K562 (cell line): ENCODE results near the gene KLHL35. TPM values are rescaled to one million over a fixed set of nuclear protein-coding genes. Genes with fewer than 3 reads are reported as not detected.

Experiments
- ASH1L ChIP-seq: fragments of 450-650 bp; IDR thresholded peaks from 2 replicates; pipeline ENCODE4 v1.6.1; 2018; ENCODE audit warnings: borderline replicate concordance, mild to moderate bottlenecking, low read depth; ENCODE audit not compliant: partially characterized antibody
- IRF2 ChIP-seq: sonication (generic); formaldehyde crosslinking; IDR thresholded peaks from 2 replicates; pipeline ENCODE4 v1.8.1; 2022; ENCODE audit warnings: mild to moderate bottlenecking, missing genetic modification reagents
- MBD2 ChIP-seq: sonication (generic); IDR thresholded peaks from 2 replicates; pipeline ENCODE4 v1.6.1; 2016; ENCODE audit warnings: low read depth, borderline replicate concordance
- NCOA4 ChIP-seq: fragments of 450-650 bp; IDR thresholded peaks from 2 replicates; pipeline ENCODE4 v1.6.1; 2018; ENCODE audit warnings: mild to moderate bottlenecking; ENCODE audit not compliant: partially characterized antibody
- NRF1 ChIP-seq, 2 experiments: fragments of 450-650 bp; IDR thresholded peaks in 1 of 2; conservative IDR thresholded peaks in 1 of 2; 2 replicates each; pipeline ENCODE4 v1.6.1; 2014; ENCODE audit warnings: mild to moderate bottlenecking in 2 of 2
- RNF219 ChIP-seq: fragments of 250-450 bp; sonication (Bioruptor Pico); IDR thresholded peaks from 2 replicates; pipeline ENCODE4 v1.5.0; 2022; ENCODE audit warnings: mild to moderate bottlenecking
- SAFB2 ChIP-seq: fragments of 200-400 bp; formaldehyde crosslinking; IDR thresholded peaks from 2 replicates; pipeline ENCODE4 v1.6.1; 2018; ENCODE audit warnings: borderline replicate concordance, low read length, low read depth, moderate library complexity; ENCODE audit not compliant: severe bottlenecking
- SMAD2 ChIP-seq: fragments of 150-350 bp; IDR thresholded peaks from 2 replicates; pipeline ENCODE4 v1.6.1; 2014; ENCODE audit warnings: low read depth, mild to moderate bottlenecking, low read length
- SUPT5H ChIP-seq: fragments of 450-650 bp; IDR thresholded peaks from 2 replicates; pipeline ENCODE4 v1.6.1; 2016
- TGIF2 ChIP-seq: sonication (generic); formaldehyde crosslinking; IDR thresholded peaks from 2 replicates; pipeline ENCODE4 v1.8.1; 2022; ENCODE audit warnings: mild to moderate bottlenecking, missing genetic modification reagents, moderate library complexity
- THRAP3 ChIP-seq: fragments of 450-650 bp; IDR thresholded peaks from 2 replicates; pipeline ENCODE4 v1.6.1; 2016; ENCODE audit warnings: mild to moderate bottlenecking, inconsistent platforms, borderline replicate concordance
- WHSC1 ChIP-seq: IDR thresholded peaks from one replicate; pipeline ENCODE4 v1.6.1; 2012; ENCODE audit warnings: low read length, control low read depth, inconsistent platforms
- ZNF280A ChIP-seq: fragments of 450-650 bp; IDR thresholded peaks from 2 replicates; pipeline ENCODE4 v1.6.1; 2018; ENCODE audit warnings: mild to moderate bottlenecking, low read depth; ENCODE audit not compliant: partially characterized antibody
- ZNF584 ChIP-seq: fragments of 200-800 bp; sonication (Bioruptor generic); IDR thresholded peaks from 2 replicates; pipeline ENCODE4 v1.6.1; 2016; ENCODE audit warnings: low read depth, mild to moderate bottlenecking, missing genetic modification characterization, missing compliant biosample characterization
- ZNF785 ChIP-seq: fragments of 250-450 bp; sonication (Bioruptor Pico); IDR thresholded peaks from 2 replicates; pipeline ENCODE4 v1.4.0; 2020; ENCODE audit warnings: mild to moderate bottlenecking
- polyA plus RNA-seq, 8 experiments: library from polyadenylated mRNA; depleted of rRNA in 4 of 8; stranded (reverse) in 5 of 8; unstranded in 3 of 8; fragments of >200 nt; fragmentation: Nextera tagmentation in 2 of 8; fragmentation: Illumina TruSeq in 1 of 8; extraction: Ambion mirVana in 2 of 8; extraction: Trizol in 1 of 8; gene quantifications; 2 replicates each; pipeline versions ENCODE4 v1.2.1 to v1.2.3, GENCODE V29; 2011 to 2014; ENCODE audit warnings: inconsistent platforms in 1 of 8, missing spikeins in 1 of 8
- total RNA-seq, 7 experiments: library from RNA; depleted of rRNA in 6 of 7; stranded (reverse); fragments of >200 nt in 6 of 7; fragmentation: Illumina TruSeq in 2 of 7; extraction: Trizol in 2 of 7; gene quantifications; 2 replicates each; pipeline versions ENCODE4 v1.2.1 to v1.2.3, GENCODE V29; 2011 to 2021; ENCODE audit warnings: low replicate concordance in 1 of 7

Gene KLHL35
- total and polyA plus RNA-seq, 9 of the 15 experiments (the other 6 are each of a cell fraction or from before 2014, with no cell fraction given) = not detected

DNA sequence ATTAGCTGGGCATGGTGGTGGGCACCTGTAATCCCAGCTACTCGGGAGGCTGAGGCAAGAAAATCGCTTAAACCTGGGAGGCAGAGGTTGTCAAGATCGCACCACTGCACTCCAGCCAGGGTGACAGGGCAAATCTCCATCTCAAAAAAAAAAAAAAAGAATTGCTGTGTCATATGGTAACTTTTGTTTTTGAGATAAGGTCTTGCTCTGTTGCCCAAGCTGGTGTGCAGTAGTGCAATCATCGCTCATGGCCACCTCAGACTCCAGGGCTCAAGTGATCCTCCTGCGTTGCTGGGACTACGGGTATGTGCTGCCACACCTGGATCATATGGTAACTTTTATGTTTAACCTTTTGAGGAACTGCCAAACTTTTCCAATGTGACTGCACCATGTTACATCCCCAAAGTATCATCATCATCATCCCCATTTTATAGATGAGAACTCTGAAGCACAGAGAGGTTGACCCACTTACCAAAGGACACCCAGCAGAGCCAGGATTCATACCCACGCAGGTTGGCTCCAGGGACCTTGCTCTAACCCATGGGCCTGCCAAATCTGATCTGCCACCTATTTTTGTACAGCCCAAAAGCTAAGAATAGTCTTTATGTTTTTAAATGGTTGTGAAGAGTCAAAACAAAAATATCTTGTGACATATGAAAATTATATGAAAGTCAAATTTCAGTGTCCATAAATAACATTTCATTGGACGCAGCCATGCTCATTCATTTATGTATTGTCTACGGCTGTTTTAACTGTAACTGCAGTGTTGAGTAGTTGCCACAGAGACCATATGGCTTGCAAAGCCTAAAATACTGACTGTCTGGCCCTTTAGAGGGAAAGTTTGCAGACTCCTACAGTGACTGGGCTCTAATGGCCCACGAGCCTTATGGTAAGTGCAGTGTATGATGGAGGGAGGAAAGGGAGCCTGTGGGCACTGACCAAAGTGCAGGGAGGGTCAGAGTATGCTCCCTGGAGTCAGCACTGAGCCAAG lies 47.5 kb upstream of the KLHL35 start (continued):
- TF ChIP-seq ZNF280A (no peak), SMAD2 (no peak), ZNF584 (CRISPR knock-in tag) (no peak), SUPT5H (no peak), WHSC1 (no peak), NCOA4 (peak; percentile 38), RNF219 (CRISPR knock-in tag) (no peak), MBD2 (no peak), IRF2 (CRISPR knock-in tag) (no peak), TGIF2 (CRISPR knock-in tag) (no peak), THRAP3 (no peak), NRF1 (conservative IDR thresholded peaks at IDR 0.05 in 1 of 2, IDR thresholded peaks at IDR 0.05 in 1 of 2) (peak; percentile 72), ZNF785 (CRISPR knock-in tag) (no peak), ASH1L (no peak), SAFB2 (no peak)
